ENCODE results near the gene NPR2. TPM values are rescaled to one million over a fixed set of nuclear protein-coding genes. Genes with fewer than 3 reads are reported as not detected.

NPR2 gene
- total RNA-seq, 1 experiment from 2014 or later, result 18.8 TPM

DNA sequence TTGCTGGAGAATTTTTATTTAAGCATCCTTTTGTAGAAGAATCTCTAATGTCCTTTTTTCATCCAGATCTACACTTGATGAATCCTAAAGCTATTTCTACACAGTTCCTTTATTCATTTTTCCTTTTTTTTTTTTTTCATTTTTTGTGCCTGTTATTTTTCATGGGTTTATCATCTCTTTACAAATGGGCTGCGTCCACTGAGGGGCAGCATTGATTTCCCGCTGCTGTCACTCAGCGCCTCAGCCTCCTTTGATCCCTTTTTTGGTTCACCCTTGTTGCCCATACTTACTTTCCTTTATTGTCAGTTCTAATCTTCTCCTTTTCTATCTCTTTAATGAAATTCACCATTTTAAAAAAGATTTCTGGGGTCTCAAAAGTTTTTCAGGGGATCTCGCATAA, 31.6 kb upstream of the NPR2 start:
- no peak overlapping the region for H3K9ac ChIP-seq (ENCODE audit: low read length)
- RAD21 ChIA-PET (ENCODE audit: low non-redundant PET in 1 of 2, low total read pairs in 2 of 2, uncharacterized antibody in 2 of 2, unreplicated experiment in 2 of 2), result no interaction called here
- BruUV-seq (replicated peaks), result no TSS peak
- H4K20me1 ChIP-seq (ENCODE audit: insufficient read depth), result no peaks in the 10 kb centered on the region
- H3K27ac ChIP-seq (ENCODE audit: low read depth, low read length), result no peak overlapping the region
- CTCF ChIA-PET, result interaction anchor here (1.0 kb wide), 1 partner anchor 99 kb away, joined by 3 read pairs; no protein-coding TSS in a partner anchor
- intact Hi-C loops (cut with micrococcal nuclease), result no loop called here
- no peaks in the 10 kb centered on the region for H3K27me3 ChIP-seq (ENCODE audit: insufficient read depth, low read length)
- peaks cover 10 to 25% of the 10 kb centered on the region in 2 experiments; a peak in 3 of 4 replicates for H3K4me1 ChIP-seq (ENCODE audit: control insufficient read depth in 1 of 2, insufficient read depth in 2 of 2, low read length in 2 of 2)
- H3K4me3 ChIP-seq (replicated peaks in 1 of 2; ENCODE audit: low read depth in 1 of 2, low read length in 2 of 2), result no peak overlapping the region
- ATAC-seq (no peak), DNase-seq (ENCODE audit: low read depth, low spot score) (no peak)
- H3K36me3 ChIP-seq (ENCODE audit: control insufficient read depth in 1 of 2, insufficient read depth in 2 of 2, low read length in 2 of 2), result no peaks in the 10 kb centered on the region
- no peaks in the 10 kb centered on the region for H3K9me3 ChIP-seq (ENCODE audit: control insufficient read depth in 1 of 2, insufficient read depth in 1 of 2, low read depth in 1 of 2, low read length in 2 of 2)
- H3K9me2 ChIP-seq (ENCODE audit: insufficient read depth), result no peaks in the 10 kb centered on the region
- POLR2A ChIA-PET, result interaction anchor here (2.1 kb wide), 1 partner anchor 10 kb away, joined by 5 read pairs; the partner anchor contains the start of genes GBA2 and RGP1
- H3K79me2 ChIP-seq (ENCODE audit: insufficient read depth, low read length), result peaks cover 48% of the 10 kb centered on the region
- H3K4me2 ChIP-seq (ENCODE audit: low read length), result no peak overlapping the region
- TF ChIP-seq FOSL1 (IDR thresholded peaks at IDR 0.05; ENCODE audit: low read depth) (no peak), SRF (IDR thresholded peaks at IDR 0.05; ENCODE audit: low read depth) (no peak), TCF7L2 (IDR thresholded peaks at IDR 0.05; ENCODE audit: borderline replicate concordance, extremely low read depth, insufficient read depth, insufficient read length) (peak; percentile 46), SIN3A (IDR thresholded peaks at IDR 0.05; ENCODE audit: low read depth) (no peak)
- TF ChIP-seq, protein P1, sequence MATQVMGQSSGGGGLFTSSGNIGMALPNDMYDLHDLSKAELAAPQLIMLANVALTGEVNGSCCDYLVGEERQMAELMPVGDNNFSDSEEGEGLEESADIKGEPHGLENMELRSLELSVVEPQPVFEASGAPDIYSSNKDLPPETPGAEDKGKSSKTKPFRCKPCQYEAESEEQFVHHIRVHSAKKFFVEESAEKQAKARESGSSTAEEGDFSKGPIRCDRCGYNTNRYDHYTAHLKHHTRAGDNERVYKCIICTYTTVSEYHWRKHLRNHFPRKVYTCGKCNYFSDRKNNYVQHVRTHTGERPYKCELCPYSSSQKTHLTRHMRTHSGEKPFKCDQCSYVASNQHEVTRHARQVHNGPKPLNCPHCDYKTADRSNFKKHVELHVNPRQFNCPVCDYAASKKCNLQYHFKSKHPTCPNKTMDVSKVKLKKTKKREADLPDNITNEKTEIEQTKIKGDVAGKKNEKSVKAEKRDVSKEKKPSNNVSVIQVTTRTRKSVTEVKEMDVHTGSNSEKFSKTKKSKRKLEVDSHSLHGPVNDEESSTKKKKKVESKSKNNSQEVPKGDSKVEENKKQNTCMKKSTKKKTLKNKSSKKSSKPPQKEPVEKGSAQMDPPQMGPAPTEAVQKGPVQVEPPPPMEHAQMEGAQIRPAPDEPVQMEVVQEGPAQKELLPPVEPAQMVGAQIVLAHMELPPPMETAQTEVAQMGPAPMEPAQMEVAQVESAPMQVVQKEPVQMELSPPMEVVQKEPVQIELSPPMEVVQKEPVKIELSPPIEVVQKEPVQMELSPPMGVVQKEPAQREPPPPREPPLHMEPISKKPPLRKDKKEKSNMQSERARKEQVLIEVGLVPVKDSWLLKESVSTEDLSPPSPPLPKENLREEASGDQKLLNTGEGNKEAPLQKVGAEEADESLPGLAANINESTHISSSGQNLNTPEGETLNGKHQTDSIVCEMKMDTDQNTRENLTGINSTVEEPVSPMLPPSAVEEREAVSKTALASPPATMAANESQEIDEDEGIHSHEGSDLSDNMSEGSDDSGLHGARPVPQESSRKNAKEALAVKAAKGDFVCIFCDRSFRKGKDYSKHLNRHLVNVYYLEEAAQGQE (IDR thresholded peaks at IDR 0.05; ENCODE audit: low read depth), result no peak
- H2AFZ ChIP-seq (ENCODE audit: low read depth, low read length, poor library complexity, severe bottlenecking), result no peak overlapping the region

DNA sequence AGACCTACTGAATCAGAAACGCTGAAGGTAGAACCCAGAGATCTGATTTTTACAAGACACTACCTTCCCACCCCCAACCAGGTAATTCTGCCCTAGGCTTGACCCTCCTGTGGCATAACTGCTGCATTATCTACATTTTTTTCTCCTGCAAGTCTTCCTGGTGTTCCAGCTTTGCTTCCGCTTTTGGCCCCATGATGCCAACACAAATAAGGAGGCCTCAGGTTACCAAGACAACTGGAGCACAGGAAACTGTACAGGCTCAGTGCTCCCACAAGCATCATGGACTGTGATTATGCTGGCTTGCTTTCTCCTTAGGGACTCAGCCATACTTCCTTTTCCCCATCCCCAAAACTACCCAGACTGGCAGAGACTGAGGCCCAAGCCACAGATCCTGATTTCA, 30.7 kb upstream of the NPR2 start:
- Histone ChIP-seq H3K79me2 (ENCODE audit: insufficient read depth, low read length) (peaks cover 48% of the 10 kb centered on the region), H3K4me3 (replicated peaks in 1 of 2; ENCODE audit: low read depth in 1 of 2, low read length in 2 of 2) (no peak overlapping the region), H3K9me2 (ENCODE audit: insufficient read depth) (no peaks in the 10 kb centered on the region), H3K4me1 (ENCODE audit: control insufficient read depth in 1 of 2, insufficient read depth in 2 of 2, low read length in 2 of 2) (peaks cover 10 to 25% of the 10 kb centered on the region in 2 experiments; a peak in 3 of 4 replicates), H3K27ac (ENCODE audit: low read depth, low read length) (no peak overlapping the region), H4K20me1 (ENCODE audit: insufficient read depth) (no peaks in the 10 kb centered on the region), H3K27me3 (ENCODE audit: insufficient read depth, low read length) (no peaks in the 10 kb centered on the region), H3K9me3 (ENCODE audit: control insufficient read depth in 1 of 2, insufficient read depth in 1 of 2, low read depth in 1 of 2, low read length in 2 of 2) (no peaks in the 10 kb centered on the region), H3K4me2 (ENCODE audit: low read length) (no peak overlapping the region), H3K36me3 (ENCODE audit: control insufficient read depth in 1 of 2, insufficient read depth in 2 of 2, low read length in 2 of 2) (no peaks in the 10 kb centered on the region), H3K9ac (ENCODE audit: low read length) (no peak overlapping the region), H2AFZ (ENCODE audit: low read depth, low read length, poor library complexity, severe bottlenecking) (no peak overlapping the region)
- POLR2A ChIA-PET, result no interaction called here
- intact Hi-C loops (cut with micrococcal nuclease), result no loop called here
- CTCF ChIA-PET, result interaction anchor here (1.0 kb wide), 1 partner anchor 99 kb away, joined by 3 read pairs; no protein-coding TSS in a partner anchor
- DNase-seq (ENCODE audit: low read depth, low spot score) (no peak), ATAC-seq (no peak)
- no TSS peak for BruUV-seq (replicated peaks)
- RAD21 ChIA-PET (ENCODE audit: low non-redundant PET in 1 of 2, low total read pairs in 2 of 2, uncharacterized antibody in 2 of 2, unreplicated experiment in 2 of 2), result no interaction called here
- TF ChIP-seq SRF (IDR thresholded peaks at IDR 0.05; ENCODE audit: low read depth) (no peak), RAD21 (IDR thresholded peaks at IDR 0.05; ENCODE audit: low read depth) (no peak), EZH2 (IDR thresholded peaks at IDR 0.05) (no peak), YY1 (IDR thresholded peaks at IDR 0.05; ENCODE audit: extremely low read depth, insufficient replicate concordance, low read depth, low read length) (no peak), SIN3A (IDR thresholded peaks at IDR 0.05; ENCODE audit: low read depth) (no peak), ZNF274 (IDR thresholded peaks at IDR 0.05; ENCODE audit: low read depth, low read length) (no peak)
